WTC11 (cell line): ENCODE data around the gene SUPT3H. TPM values are rescaled to one million over a fixed set of nuclear protein-coding genes. Genes with fewer than 3 reads are reported as not detected.

Experiments
- ATAC-seq: fragments of 200-7000 bp; cut with Tn5 transposase; 2 replicates; pipeline ENCODE4 v1.10.0; 2021; ENCODE audit warnings: mild to moderate bottlenecking, moderate library complexity
- CTCF ChIA-PET: fragments of 300-600 bp; sonication (Branson Sonifier 250); formaldehyde crosslinking; loops from one replicate; lab custom pipeline; 2021; ENCODE audit warnings: antibody characterized with exemption; lab: Charles Lee
- POLR2A ChIA-PET: fragments of 350-600 bp; sonication (Branson Sonifier 250); formaldehyde crosslinking; loops from one replicate; lab custom pipeline; 2021; ENCODE audit warnings: antibody characterized with exemption; lab: Charles Lee
- DNase-seq: peaks from one replicate; pipeline ENCODE4 v3.0.0; 2021; ENCODE audit warnings: low spot score
- H3K27ac Mint-ChIP-seq: 2 replicates; pipeline ENCODE4 v1.8.0; 2021; ENCODE audit warnings: mixed read lengths
- H3K27me3 Mint-ChIP-seq: 2 replicates; pipeline ENCODE4 v1.8.0; 2021; ENCODE audit warnings: low read depth, mild to moderate bottlenecking, moderate library complexity, mixed read lengths
- H3K36me3 Mint-ChIP-seq: 2 replicates; pipeline ENCODE4 v1.8.0; 2021; ENCODE audit warnings: mixed read lengths
- H3K4me1 Mint-ChIP-seq: 2 replicates; pipeline ENCODE4 v1.8.0; 2022; ENCODE audit warnings: mixed read lengths
- H3K4me3 Mint-ChIP-seq: 2 replicates; pipeline ENCODE4 v1.8.0; 2021; ENCODE audit warnings: mild to moderate bottlenecking, moderate library complexity, mixed read lengths
- H3K9me3 Mint-ChIP-seq: 2 replicates; pipeline ENCODE4 v1.8.0; 2021; ENCODE audit warnings: mixed read lengths
- CBFB ChIP-seq: sonication (generic); formaldehyde crosslinking; IDR thresholded peaks from 2 replicates; pipeline ENCODE4 v1.8.1; 2022; ENCODE audit warnings: mild to moderate bottlenecking, low read depth, missing genetic modification reagents
- GRHL2 ChIP-seq: fragments of 250-450 bp; sonication (Bioruptor Pico); IDR thresholded peaks from 2 replicates; pipeline ENCODE4 v1.8.0; 2022; ENCODE audit warnings: mild to moderate bottlenecking, moderate library complexity; ENCODE audit not compliant: insufficient replicate concordance, severe bottlenecking
- IRF2 ChIP-seq: sonication (generic); formaldehyde crosslinking; IDR thresholded peaks from 2 replicates; pipeline ENCODE4 v1.8.0; 2022; ENCODE audit warnings: low read depth, missing genetic modification reagents, borderline replicate concordance
- MXD4 ChIP-seq: fragments of 250-450 bp; sonication (Bioruptor Pico); IDR thresholded peaks from 2 replicates; pipeline ENCODE4 v1.8.0; 2021; ENCODE audit warnings: mild to moderate bottlenecking, moderate library complexity, borderline replicate concordance
- ZNF317 ChIP-seq: sonication (generic); formaldehyde crosslinking; IDR thresholded peaks from 2 replicates; pipeline ENCODE4 v1.8.1; 2023; ENCODE audit warnings: low read depth, mild to moderate bottlenecking, moderate library complexity, missing genetic modification reagents, borderline replicate concordance
- total RNA-seq: library from RNA; stranded (reverse); gene quantifications from 3 replicates; pipeline ENCODE4 v1.2.3, GENCODE V29; 2021
- TF ChIP-seq, protein P1 (sequence below): fragments of 250-450 bp; sonication (Bioruptor Pico); conservative IDR thresholded peaks from 2 replicates; pipeline ENCODE4 v1.9.0; 2021; ENCODE audit warnings: mild to moderate bottlenecking
- TF ChIP-seq, protein P2 (sequence below): sonication (generic); formaldehyde crosslinking; IDR thresholded peaks from 2 replicates; pipeline ENCODE4 v1.8.0; 2022; ENCODE audit warnings: mild to moderate bottlenecking, missing genetic modification reagents
- TF ChIP-seq, protein P3 (sequence below): sonication (generic); formaldehyde crosslinking; IDR thresholded peaks from 2 replicates; pipeline ENCODE4 v1.8.0; 2022; ENCODE audit warnings: mild to moderate bottlenecking, missing genetic modification reagents
- TF ChIP-seq, protein P4 (sequence below): sonication (generic); formaldehyde crosslinking; IDR thresholded peaks from 2 replicates; pipeline ENCODE4 v1.8.1; 2023; ENCODE audit warnings: mild to moderate bottlenecking, missing genetic modification reagents
- TF ChIP-seq, protein P5 (sequence below): fragments of 250-450 bp; sonication (Bioruptor Pico); IDR thresholded peaks from 2 replicates; pipeline ENCODE4 v2.1.2; 2022; ENCODE audit warnings: mild to moderate bottlenecking, moderate library complexity
- TF ChIP-seq, protein P6 (sequence below): fragments of 250-450 bp; sonication (Bioruptor Pico); IDR thresholded peaks from 2 replicates; pipeline ENCODE4 v1.9.0; 2021; ENCODE audit warnings: mild to moderate bottlenecking
- TF ChIP-seq, protein P7 (sequence below): sonication (generic); formaldehyde crosslinking; IDR thresholded peaks from 2 replicates; pipeline ENCODE4 v1.8.1; 2022; ENCODE audit warnings: mild to moderate bottlenecking, moderate library complexity, missing genetic modification reagents
- TF ChIP-seq, protein P8 (sequence below): sonication (generic); formaldehyde crosslinking; IDR thresholded peaks from 2 replicates; pipeline ENCODE4 v1.8.0; 2023; ENCODE audit warnings: mild to moderate bottlenecking, missing genetic modification reagents
- TF ChIP-seq, protein P9 (sequence below): fragments of 250-450 bp; sonication (Bioruptor Pico); IDR thresholded peaks from 2 replicates; pipeline ENCODE4 v1.9.0; 2021; ENCODE audit warnings: moderate library complexity, mild to moderate bottlenecking, inconsistent platforms, borderline replicate concordance

SUPT3H gene
- total RNA-seq, 1 experiment from 2014 or later = 15.3 TPM

DNA sequence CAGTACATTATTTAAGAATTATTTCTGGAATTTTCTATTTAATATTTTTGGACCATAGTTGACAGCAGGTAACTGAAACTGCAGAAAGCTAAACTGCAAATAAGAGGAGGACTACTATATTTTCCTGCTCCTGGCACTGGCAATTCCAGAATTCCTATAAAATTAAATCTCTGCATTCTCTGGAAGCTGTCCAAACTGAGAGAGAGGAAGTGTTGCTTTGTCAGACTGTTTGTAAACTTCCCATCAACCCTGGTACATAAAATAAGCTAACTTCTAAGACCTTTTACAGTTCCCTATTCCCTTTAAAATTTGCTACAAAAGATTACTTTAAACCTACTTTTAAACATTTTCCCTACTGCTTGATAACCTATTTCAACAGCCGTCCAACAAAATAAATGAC lies 245.7 kb downstream of the SUPT3H start (continued):
- TF ChIP-seq ZNF317 (CRISPR knock-in tag) (no peak), CBFB (CRISPR knock-in tag) (no peak)
- TF ChIP-seq, protein P1, sequence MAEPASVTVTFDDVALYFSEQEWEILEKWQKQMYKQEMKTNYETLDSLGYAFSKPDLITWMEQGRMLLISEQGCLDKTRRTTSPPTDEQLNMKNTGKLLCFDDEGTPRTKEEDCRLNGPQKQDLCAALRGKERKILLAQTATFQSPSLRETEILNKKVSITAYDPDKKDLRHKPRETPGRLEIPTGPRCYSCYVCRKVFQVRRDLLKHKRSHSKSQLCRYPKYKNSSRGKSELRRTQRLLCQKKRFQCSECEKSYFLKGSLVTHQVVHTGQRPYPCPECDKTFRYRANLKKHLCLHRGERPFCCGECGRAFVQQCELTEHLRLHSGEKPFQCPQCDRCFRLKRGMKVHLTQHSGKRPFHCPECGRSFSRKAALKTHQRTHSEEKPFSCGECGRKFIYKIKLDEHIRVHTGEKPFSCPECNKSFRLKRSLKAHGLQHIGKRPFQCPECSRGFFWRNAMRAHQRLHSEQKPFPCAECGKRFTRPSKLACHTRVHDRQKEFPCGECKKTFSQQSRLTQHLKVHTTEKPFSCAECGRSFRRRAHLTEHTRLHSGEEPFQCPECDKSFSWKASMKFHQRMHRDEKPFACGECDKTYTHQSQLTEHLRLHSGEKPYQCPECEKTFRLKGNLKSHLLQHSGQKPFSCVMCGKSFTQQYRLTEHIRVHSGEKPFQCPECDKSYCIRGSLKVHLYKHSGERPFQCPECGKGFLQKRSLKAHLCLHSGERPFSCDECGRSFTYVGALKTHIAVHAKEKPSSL (CRISPR knock-in tag) = no peak
- TF ChIP-seq, protein P2, sequence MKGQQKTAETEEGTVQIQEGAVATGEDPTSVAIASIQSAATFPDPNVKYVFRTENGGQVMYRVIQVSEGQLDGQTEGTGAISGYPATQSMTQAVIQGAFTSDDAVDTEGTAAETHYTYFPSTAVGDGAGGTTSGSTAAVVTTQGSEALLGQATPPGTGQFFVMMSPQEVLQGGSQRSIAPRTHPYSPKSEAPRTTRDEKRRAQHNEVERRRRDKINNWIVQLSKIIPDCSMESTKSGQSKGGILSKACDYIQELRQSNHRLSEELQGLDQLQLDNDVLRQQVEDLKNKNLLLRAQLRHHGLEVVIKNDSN = no peak
- TF ChIP-seq, all 79 proteins: peak for 0

DNA sequence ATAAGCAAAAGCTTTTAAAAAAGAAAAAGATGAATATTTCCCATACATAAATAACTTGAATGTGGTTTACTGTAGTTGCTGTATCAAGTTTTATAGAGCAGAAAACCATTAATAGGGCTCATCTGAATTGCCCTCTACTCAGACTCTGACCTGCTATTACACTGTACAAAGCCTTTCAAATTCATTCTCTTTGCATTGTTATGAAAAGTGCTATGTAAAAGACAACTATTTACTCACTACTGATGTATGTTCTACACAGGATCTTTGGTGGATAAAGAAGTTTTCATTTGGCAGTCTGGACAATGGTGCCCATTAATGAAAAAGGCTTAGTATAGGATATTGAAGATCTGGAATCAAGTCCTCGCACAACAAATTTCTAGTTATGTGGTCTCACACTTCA lies 248.7 kb downstream of the SUPT3H start:
- no peak overlapping the region for H3K4me3 Mint-ChIP-seq
- no peak overlapping the region for H3K27ac Mint-ChIP-seq
- H3K9me3 Mint-ChIP-seq = no peaks in the 10 kb centered on the region
- TF ChIP-seq ZNF317 (CRISPR knock-in tag) (no peak), MXD4 (CRISPR knock-in tag) (no peak), IRF2 (CRISPR knock-in tag) (no peak), CBFB (CRISPR knock-in tag) (no peak), GRHL2 (no peak)
- TF ChIP-seq, protein P3, sequence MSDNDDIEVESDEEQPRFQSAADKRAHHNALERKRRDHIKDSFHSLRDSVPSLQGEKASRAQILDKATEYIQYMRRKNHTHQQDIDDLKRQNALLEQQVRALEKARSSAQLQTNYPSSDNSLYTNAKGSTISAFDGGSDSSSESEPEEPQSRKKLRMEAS = no peak
- TF ChIP-seq, protein P1 (CRISPR knock-in tag) = no peak
- TF ChIP-seq, protein P4, sequence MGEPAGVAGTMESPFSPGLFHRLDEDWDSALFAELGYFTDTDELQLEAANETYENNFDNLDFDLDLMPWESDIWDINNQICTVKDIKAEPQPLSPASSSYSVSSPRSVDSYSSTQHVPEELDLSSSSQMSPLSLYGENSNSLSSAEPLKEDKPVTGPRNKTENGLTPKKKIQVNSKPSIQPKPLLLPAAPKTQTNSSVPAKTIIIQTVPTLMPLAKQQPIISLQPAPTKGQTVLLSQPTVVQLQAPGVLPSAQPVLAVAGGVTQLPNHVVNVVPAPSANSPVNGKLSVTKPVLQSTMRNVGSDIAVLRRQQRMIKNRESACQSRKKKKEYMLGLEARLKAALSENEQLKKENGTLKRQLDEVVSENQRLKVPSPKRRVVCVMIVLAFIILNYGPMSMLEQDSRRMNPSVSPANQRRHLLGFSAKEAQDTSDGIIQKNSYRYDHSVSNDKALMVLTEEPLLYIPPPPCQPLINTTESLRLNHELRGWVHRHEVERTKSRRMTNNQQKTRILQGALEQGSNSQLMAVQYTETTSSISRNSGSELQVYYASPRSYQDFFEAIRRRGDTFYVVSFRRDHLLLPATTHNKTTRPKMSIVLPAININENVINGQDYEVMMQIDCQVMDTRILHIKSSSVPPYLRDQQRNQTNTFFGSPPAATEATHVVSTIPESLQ (CRISPR knock-in tag) = no peak
- TF ChIP-seq, protein P5, sequence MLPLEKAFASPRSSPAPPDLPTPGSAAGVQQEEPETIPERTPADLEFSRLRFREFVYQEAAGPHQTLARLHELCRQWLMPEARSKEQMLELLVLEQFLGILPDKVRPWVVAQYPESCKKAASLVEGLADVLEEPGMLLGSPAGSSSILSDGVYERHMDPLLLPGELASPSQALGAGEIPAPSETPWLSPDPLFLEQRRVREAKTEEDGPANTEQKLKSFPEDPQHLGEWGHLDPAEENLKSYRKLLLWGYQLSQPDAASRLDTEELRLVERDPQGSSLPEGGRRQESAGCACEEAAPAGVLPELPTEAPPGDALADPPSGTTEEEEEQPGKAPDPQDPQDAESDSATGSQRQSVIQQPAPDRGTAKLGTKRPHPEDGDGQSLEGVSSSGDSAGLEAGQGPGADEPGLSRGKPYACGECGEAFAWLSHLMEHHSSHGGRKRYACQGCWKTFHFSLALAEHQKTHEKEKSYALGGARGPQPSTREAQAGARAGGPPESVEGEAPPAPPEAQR (CRISPR knock-in tag) = no peak
- TF ChIP-seq, protein P6, sequence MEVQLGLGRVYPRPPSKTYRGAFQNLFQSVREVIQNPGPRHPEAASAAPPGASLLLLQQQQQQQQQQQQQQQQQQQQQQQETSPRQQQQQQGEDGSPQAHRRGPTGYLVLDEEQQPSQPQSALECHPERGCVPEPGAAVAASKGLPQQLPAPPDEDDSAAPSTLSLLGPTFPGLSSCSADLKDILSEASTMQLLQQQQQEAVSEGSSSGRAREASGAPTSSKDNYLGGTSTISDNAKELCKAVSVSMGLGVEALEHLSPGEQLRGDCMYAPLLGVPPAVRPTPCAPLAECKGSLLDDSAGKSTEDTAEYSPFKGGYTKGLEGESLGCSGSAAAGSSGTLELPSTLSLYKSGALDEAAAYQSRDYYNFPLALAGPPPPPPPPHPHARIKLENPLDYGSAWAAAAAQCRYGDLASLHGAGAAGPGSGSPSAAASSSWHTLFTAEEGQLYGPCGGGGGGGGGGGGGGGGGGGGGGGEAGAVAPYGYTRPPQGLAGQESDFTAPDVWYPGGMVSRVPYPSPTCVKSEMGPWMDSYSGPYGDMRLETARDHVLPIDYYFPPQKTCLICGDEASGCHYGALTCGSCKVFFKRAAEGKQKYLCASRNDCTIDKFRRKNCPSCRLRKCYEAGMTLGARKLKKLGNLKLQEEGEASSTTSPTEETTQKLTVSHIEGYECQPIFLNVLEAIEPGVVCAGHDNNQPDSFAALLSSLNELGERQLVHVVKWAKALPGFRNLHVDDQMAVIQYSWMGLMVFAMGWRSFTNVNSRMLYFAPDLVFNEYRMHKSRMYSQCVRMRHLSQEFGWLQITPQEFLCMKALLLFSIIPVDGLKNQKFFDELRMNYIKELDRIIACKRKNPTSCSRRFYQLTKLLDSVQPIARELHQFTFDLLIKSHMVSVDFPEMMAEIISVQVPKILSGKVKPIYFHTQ (CRISPR knock-in tag) = no peak
- TF ChIP-seq, protein P7, sequence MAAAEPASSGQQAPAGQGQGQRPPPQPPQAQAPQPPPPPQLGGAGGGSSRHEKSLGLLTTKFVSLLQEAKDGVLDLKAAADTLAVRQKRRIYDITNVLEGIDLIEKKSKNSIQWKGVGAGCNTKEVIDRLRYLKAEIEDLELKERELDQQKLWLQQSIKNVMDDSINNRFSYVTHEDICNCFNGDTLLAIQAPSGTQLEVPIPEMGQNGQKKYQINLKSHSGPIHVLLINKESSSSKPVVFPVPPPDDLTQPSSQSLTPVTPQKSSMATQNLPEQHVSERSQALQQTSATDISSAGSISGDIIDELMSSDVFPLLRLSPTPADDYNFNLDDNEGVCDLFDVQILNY = no peak
- TF ChIP-seq, protein P8, sequence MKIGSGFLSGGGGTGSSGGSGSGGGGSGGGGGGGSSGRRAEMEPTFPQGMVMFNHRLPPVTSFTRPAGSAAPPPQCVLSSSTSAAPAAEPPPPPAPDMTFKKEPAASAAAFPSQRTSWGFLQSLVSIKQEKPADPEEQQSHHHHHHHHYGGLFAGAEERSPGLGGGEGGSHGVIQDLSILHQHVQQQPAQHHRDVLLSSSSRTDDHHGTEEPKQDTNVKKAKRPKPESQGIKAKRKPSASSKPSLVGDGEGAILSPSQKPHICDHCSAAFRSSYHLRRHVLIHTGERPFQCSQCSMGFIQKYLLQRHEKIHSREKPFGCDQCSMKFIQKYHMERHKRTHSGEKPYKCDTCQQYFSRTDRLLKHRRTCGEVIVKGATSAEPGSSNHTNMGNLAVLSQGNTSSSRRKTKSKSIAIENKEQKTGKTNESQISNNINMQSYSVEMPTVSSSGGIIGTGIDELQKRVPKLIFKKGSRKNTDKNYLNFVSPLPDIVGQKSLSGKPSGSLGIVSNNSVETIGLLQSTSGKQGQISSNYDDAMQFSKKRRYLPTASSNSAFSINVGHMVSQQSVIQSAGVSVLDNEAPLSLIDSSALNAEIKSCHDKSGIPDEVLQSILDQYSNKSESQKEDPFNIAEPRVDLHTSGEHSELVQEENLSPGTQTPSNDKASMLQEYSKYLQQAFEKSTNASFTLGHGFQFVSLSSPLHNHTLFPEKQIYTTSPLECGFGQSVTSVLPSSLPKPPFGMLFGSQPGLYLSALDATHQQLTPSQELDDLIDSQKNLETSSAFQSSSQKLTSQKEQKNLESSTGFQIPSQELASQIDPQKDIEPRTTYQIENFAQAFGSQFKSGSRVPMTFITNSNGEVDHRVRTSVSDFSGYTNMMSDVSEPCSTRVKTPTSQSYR = no peak
- TF ChIP-seq, protein P9, sequence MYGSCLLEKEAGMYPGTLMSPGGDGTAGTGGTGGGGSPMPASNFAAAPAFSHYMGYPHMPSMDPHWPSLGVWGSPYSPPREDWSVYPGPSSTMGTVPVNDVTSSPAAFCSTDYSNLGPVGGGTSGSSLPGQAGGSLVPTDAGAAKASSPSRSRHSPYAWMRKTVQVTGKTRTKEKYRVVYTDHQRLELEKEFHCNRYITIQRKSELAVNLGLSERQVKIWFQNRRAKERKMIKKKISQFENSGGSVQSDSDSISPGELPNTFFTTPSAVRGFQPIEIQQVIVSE (CRISPR knock-in tag) = no peak
- CTCF ChIA-PET = no interaction called here
- ATAC-seq = no peak
- POLR2A ChIA-PET = no interaction called here
- H3K36me3 Mint-ChIP-seq = no peaks in the 10 kb centered on the region
- DNase-seq = no peak
- no peaks in the 10 kb centered on the region for H3K27me3 Mint-ChIP-seq
- H3K4me1 Mint-ChIP-seq = peaks cover 4% of the 10 kb centered on the region
